ENCODE measurements around the gene TRIM15.

DNA sequence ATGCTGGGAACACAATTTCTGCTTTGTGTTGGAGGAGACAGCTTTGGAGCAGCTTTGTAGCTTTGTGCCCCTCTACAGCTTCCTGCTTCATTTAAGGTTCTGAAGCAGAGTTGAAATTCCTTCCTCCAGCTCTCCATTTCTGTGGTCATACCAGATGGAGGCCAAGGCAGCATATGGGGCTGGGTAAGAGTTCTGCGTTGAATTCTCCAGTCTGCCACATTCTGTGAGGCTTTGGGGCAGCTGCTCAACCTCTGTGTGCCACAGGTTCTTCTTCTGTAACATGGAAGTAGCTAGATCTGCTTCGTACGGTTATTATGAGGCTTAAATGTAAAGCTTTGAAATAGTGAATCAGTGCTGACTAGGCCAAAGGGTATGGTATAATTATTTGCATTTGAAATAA is 52.8 kb downstream of the TRIM15 start:
- TF ChIP-seq CTCF (IDR thresholded peaks at IDR 0.05) (no peak), POLR2A (IDR thresholded peaks at IDR 0.05) (no peak), EP300 (IDR thresholded peaks at IDR 0.05) (no peak)

Measured in stomach (tissue), 4 donors.